AG10803 (cell line): ENCODE results near the gene UVRAG.

Source experiments
- DNase-seq: peaks from one replicate; pipeline ENCODE4 v3.0.0; 2010; ENCODE audit warnings: low read depth
- H3K4me3 ChIP-seq: 2 replicates; pipeline ENCODE4 v1.5.1; 2011; ENCODE audit warnings: mild to moderate bottlenecking, low read length, control low read depth
- CTCF ChIP-seq: conservative IDR thresholded peaks from 2 replicates; pipeline ENCODE4 v1.5.1; 2011; ENCODE audit warnings: mild to moderate bottlenecking, low read length, control low read depth, inconsistent platforms

Gene UVRAG

GRCh38 chr11:75980031-75980430 is 165.0 kb downstream of the UVRAG start:
- no peak for TF ChIP-seq CTCF
- no peak overlapping the region for H3K4me3 ChIP-seq
- no peak for DNase-seq

DNA sequence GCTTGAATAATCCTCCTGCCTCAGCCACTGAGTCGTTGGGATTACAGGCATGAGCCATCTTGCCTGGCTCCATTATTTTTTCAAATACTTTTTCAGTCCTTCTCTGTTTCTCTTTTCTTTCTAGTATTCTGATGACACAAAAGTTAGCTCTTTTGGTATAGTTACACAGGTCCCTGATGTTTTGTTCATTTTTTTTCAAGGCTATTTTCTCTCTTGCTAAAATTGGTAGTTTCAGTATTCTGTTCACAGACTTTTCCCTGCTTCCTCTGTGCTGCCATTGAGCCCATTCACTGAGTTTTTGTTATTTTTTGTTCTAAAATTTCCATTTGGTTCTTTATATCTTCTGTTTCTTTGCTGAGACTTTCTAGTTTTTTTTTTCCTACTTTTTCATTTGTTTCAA is 166.5 kb downstream of the UVRAG start:
- no peak overlapping the region for H3K4me3 ChIP-seq
- no peak for DNase-seq

DNA sequence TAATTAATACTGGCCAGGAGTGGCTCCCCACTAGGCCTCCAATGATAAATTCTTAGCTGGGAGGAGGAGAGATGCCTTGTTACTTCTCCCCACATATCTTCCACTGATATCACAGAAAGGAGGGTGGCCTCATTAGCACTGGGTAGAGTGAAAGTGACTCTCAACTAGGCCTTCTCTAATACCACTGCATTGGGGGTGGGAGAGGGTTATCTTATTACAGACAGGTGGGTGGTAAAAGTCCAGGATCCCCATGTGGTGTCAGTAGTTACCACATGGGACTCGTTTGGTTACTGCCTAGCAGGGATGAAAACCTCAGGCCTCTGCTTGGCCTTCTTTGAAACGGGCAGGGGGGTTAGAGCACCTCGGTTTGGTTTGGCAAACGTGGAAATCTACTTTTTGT is 167.3 kb downstream of the UVRAG start:
- no peak for TF ChIP-seq CTCF
- H3K4me3 ChIP-seq: no peak overlapping the region
- DNase-seq: no peak

More for the DNA sequence above, 166.5 kb downstream of the UVRAG start:
- TF ChIP-seq CTCF: no peak

- H3K4me3 ChIP-seq: no peak overlapping the region
- DNase-seq: no peak
- TF ChIP-seq CTCF: no peak
Observed at GRCh38 chr11:75986966-75987365, 172.0 kb downstream of the UVRAG start.

GRCh38 chr11:75993126-75993525 is 178.1 kb downstream of the UVRAG start:
- H3K4me3 ChIP-seq: no peak overlapping the region
- no peak for DNase-seq
- no peak for TF ChIP-seq CTCF

DNA sequence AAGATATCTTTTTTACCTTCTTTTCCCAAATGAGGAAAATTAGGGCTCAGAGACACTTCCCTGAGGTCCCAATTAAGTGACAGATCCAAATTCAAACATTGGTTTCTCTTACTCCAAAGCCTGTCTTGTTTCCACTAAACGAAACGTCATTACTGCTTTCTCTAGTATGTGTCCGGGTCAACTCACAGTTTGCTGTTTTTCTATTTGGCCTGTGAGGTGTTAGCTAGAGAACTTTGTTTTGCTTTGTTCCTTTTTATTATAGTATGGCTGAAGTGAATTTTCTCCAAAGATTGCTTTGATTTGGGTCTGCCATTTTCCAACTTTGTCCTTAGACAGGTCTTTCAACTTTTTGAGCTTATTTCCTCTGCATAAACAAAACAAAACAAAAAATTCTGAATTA is 179.6 kb downstream of the UVRAG start:
- H3K4me3 ChIP-seq: no peak overlapping the region
- no peak for TF ChIP-seq CTCF
- no peak for DNase-seq

DNA sequence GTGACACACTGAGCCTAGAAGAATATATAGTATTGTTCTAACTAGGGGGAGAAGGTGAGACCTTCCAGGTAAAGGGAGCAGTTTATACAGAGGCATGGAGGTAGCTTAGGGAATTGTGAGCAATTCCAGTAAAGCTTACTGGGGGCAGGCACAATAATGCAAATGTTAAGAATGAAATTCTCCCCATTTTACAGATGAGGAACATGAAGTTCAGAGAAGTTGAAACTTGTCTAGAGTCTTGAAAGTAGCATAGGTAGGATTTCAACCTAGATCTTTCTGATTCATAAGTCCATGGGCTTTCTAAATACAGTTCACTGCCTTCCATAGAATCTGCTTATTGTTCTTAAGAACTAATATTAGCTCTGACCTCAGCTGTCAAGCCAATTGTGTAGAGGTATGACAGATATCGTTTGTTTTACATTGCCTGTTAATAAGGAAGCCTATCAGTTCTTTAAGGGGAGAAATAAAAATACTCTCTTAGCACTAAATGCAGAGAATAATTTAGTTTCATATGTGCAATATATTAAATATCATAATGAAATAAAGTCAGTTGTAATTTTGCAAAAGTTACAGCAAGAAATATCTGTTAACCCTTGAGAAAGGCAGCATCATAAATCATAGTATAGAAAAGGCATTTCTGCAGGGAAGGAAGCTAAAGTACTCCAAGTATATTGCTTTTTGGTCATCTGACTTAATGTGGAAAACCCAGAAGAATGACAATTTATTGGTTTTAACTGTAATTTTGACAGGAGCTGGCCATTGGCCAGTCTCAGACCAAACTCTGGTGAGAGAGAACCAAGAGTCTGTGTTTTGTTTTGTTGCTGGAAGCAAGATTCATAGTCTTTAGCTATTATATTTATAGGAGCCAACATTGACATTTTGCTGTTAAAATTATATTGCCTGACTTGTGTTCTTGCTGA is 181.8 kb downstream of the UVRAG start:
- peak; percentile 15 for DNase-seq
- no peak for TF ChIP-seq CTCF

More for the DNA sequence above, 181.8 kb downstream of the UVRAG start:
- no peak overlapping the region for H3K4me3 ChIP-seq
